GM21717 (cell line): ENCODE measurements around the gene DDX52.

ENCODE experiments used
- ATAC-seq: cut with Tn5 transposase; IDR thresholded peaks from one replicate; pipeline ENCODE4 v1.9.1; 2021; ENCODE audit warnings: mild to moderate bottlenecking, moderate library complexity; ENCODE audit not compliant: unreplicated experiment

DDX52 gene

GRCh38 chr17:37585066-37585465, 58.2 kb downstream of the DDX52 start:
- no peak for ATAC-seq

GRCh38 chr17:37576281-37576680, 67.0 kb downstream of the DDX52 start:
- ATAC-seq, result no peak

GRCh38 chr17:37574427-37574826, 68.8 kb downstream of the DDX52 start:
- no peak for ATAC-seq

GRCh38 chr17:37571674-37572073, 71.6 kb downstream of the DDX52 start:
- no peak for ATAC-seq

GRCh38 chr17:37570527-37571093, 72.6 kb downstream of the DDX52 start:
- no peak for ATAC-seq

GRCh38 chr17:37568350-37569053, 74.7 kb downstream of the DDX52 start:
- ATAC-seq, result no peak

GRCh38 chr17:37567538-37567937, 75.7 kb downstream of the DDX52 start:
- ATAC-seq, result no peak

- ATAC-seq, result no peak
Measured at GRCh38 chr17:37567137-37567536, 76.1 kb downstream of the DDX52 start.

GRCh38 chr17:37564252-37564651, 79.0 kb downstream of the DDX52 start:
- no peak for ATAC-seq

- no peak for ATAC-seq
Measured at GRCh38 chr17:37562016-37562745, 81.1 kb downstream of the DDX52 start.
